H1 (cell line): ENCODE data around the gene PRSS8. TPM values are rescaled to one million over a fixed set of nuclear protein-coding genes. Genes with fewer than 3 reads are reported as not detected.

Source experiments
- CBX8 ChIP-seq: fragments of 300-800, 300-1000 bp; sonication (generic); IDR thresholded peaks from 2 replicates; pipeline ENCODE4 v1.7.1; 2016; ENCODE audit warnings: low read depth, low read length, borderline replicate concordance
- EP300 ChIP-seq, 2 experiments: IDR thresholded peaks; 1 replicate in 1 of 2; 2 replicates in 1 of 2; pipeline ENCODE4 v1.6.1; 2011 to 2012; ENCODE audit warnings: low read depth in 2 of 2, low read length in 2 of 2, mild to moderate bottlenecking in 2 of 2, borderline replicate concordance in 1 of 2, inconsistent platforms in 1 of 2, moderate library complexity in 1 of 2
- EZH2 ChIP-seq: fragments of 200-600 bp; sonication (generic); IDR thresholded peaks from 2 replicates; pipeline ENCODE4 v1.7.1; 2012; ENCODE audit warnings: low read depth, mild to moderate bottlenecking, moderate library complexity, low read length, inconsistent platforms; ENCODE audit not compliant: severe bottlenecking
- HDAC6 ChIP-seq: IDR thresholded peaks from one replicate; pipeline ENCODE4 v1.7.1; 2012; ENCODE audit warnings: low read depth, mild to moderate bottlenecking, inconsistent platforms, low read length, moderate library complexity
- JUND ChIP-seq: IDR thresholded peaks from 2 replicates; pipeline ENCODE4 v1.6.1; 2011; ENCODE audit warnings: mild to moderate bottlenecking, improper control_type of control experiment, low read length
- RAD21 ChIP-seq, 2 experiments: IDR thresholded peaks in 1 of 2; conservative IDR thresholded peaks in 1 of 2; 2 replicates each; pipeline ENCODE4 v1.6.1; 2011; ENCODE audit warnings: low read depth in 2 of 2, low read length in 2 of 2, improper control_type of control experiment in 1 of 2, inconsistent platforms in 1 of 2, mild to moderate bottlenecking in 1 of 2, moderate library complexity in 1 of 2
- SP4 ChIP-seq: IDR thresholded peaks from 2 replicates; pipeline ENCODE4 v1.6.1; 2012; ENCODE audit warnings: low read length, inconsistent platforms
- TCF12 ChIP-seq: IDR thresholded peaks from 2 replicates; pipeline ENCODE4 v1.6.1; 2011; ENCODE audit warnings: low read depth, mild to moderate bottlenecking, low read length
- polyA plus RNA-seq, 7 experiments: library from polyadenylated mRNA; depleted of rRNA in 3 of 7; stranded (reverse) in 5 of 7; unstranded in 2 of 7; fragments of >200 nt in 5 of 7; fragments of 200-250 nt in 2 of 7; gene quantifications; 1 replicate in 5 of 7; 2 replicates in 1 of 7; 4 replicates in 1 of 7; pipeline versions ENCODE4 v1.2.1 to v1.2.3, GENCODE V29; 2011 to 2013; ENCODE audit warnings: missing spikeins in 2 of 7, mixed read lengths in 2 of 7
- total RNA-seq: library from RNA; stranded (reverse); fragmentation: NEBNext Ultra II Directional; extraction: Animal tissue kit (Norgen Biotek cat#: 25700); gene quantifications from 2 replicates; pipeline ENCODE4 v1.2.1, GENCODE V29; 2021

The PRSS8 gene
- total and polyA plus RNA-seq, 2 of the 8 experiments (the other 6 are each of a cell fraction or from before 2014, with no cell fraction given), result 87.7 to 273 TPM

DNA sequence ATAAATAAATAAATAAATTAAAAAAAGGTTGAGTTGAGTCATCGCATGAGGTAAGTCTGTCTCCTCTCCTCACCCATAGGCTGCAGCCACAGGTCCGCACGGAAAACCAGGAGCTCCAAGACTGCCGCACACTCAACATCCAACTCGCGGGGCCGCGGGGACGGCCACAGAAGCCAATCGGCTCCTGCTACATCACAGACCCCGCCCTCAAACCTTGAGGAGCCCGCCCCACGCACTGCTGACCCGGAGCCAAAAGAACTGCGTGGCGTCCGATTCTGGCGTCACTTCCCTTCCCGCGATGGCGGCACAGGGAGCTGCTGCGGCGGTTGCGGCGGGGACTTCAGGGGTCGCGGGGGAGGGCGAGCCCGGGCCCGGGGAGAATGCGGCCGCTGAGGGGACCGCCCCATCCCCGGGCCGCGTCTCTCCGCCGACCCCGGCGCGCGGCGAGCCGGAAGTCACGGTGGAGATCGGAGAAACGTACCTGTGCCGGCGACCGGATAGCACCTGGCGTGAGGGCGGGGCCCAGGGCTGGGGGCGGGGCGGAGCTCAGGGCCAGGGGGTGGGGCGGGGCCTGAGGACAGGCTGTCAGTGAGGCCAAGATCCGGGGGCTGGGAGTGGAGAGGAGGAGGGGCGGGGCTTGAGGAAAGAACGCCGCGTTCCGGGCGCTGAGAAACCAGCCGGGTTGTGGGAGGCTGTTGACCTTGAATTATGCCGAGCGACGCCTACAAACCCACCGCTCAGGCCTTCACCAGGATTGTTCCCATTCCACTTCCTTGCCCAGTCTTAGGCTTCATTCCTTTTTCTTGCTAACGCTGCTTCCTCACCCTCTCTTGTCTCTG lies 17.9 kb downstream of the PRSS8 start, which contains the start of gene KAT8 (continued):
- TF ChIP-seq EZH2 (no peak), RAD21 (IDR thresholded peaks at IDR 0.05 in 1 of 2, conservative IDR thresholded peaks at IDR 0.05 in 1 of 2; ENCODE audit: low read depth in 2 of 2, low read length in 2 of 2) (peak in 1 of 2 experiments; percentile 13; a peak in 1 of 4 replicates), JUND (no peak; the same call in 1 of the 2 replicates), EP300 (IDR thresholded peaks at IDR 0.05; ENCODE audit: borderline replicate concordance in 1 of 2, low read depth in 2 of 2, low read length in 2 of 2) (no peak), HDAC6 (no peak), CBX8 (no peak), SP4 (no peak), TCF12 (no peak)
- TF ChIP-seq, all 59 proteins: peak for 20
